ENCODE data around the gene ELFN1.

- TF ChIP-seq POLR2A (IDR thresholded peaks at IDR 0.05): no peak
- TF ChIP-seq, protein P1, sequence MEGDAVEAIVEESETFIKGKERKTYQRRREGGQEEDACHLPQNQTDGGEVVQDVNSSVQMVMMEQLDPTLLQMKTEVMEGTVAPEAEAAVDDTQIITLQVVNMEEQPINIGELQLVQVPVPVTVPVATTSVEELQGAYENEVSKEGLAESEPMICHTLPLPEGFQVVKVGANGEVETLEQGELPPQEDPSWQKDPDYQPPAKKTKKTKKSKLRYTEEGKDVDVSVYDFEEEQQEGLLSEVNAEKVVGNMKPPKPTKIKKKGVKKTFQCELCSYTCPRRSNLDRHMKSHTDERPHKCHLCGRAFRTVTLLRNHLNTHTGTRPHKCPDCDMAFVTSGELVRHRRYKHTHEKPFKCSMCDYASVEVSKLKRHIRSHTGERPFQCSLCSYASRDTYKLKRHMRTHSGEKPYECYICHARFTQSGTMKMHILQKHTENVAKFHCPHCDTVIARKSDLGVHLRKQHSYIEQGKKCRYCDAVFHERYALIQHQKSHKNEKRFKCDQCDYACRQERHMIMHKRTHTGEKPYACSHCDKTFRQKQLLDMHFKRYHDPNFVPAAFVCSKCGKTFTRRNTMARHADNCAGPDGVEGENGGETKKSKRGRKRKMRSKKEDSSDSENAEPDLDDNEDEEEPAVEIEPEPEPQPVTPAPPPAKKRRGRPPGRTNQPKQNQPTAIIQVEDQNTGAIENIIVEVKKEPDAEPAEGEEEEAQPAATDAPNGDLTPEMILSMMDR (IDR thresholded peaks at IDR 0.05): peak in 2 of 3 donors; percentile 16 to 39
Measured at GRCh38 chr7:1664711-1665548, 5.1 kb upstream of the ELFN1 start.
